Sciatic nerve (tissue), 2 donors: Measurements from ENCODE around the gene CALHM5. TPM values are rescaled to one million over a fixed set of nuclear protein-coding genes. Genes with fewer than 3 reads are reported as not detected.
"Not testable (repeated sequence)": the region's sequence is repeated elsewhere in the genome, so short reads cannot be mapped to it uniquely, and the experiment has no call there.

Source experiments
- ATAC-seq: fragments of 200-7000 bp; cut with Tn5 transposase; one replicate; pipeline ENCODE4 v1.9.1; 2020; ENCODE audit warnings: mild to moderate bottlenecking, moderate library complexity
- DNase-seq: peaks from one replicate; pipeline ENCODE4 v3.0.0-alpha.2; 2020; ENCODE audit warnings: low spot score
- intact Hi-C: fragments of 100-400 bp; cut with DNase I; formaldehyde crosslinking; loops from one replicate; pipeline ENCODE4 v1.14.2; 2022
- total RNA-seq: library from RNA; stranded (reverse); fragmentation: NEBNext Ultra II Directional; extraction: Animal tissue kit (Norgen Biotek cat#: 25700); gene quantifications from one replicate; pipeline ENCODE4 v1.2.1, GENCODE V29; 2021
- donor health status: DM: no; HTN: no; CAD: no.
- donor health status: DM: no; HTN: no; CAD: no.

The CALHM5 gene
- total RNA-seq, result 5.3 TPM

GRCh38 chr6:116511424-116512110, at the start of gene CALHM5:
TSS of gene CALHM5 (plus strand) at chr6:116511639. CDS start at chr6:116511697, 58 bp downstream.
- intact Hi-C loops, result no loop called here
- DNase-seq (peak; percentile 62), ATAC-seq (peak; percentile 96)

GRCh38 chr6:116461932-116462885, 49.2 kb upstream of the CALHM5 start:
- intact Hi-C loops, result no loop called here
- peak; percentile 65 for DNase-seq
- ATAC-seq, result peak; percentile 82

- ATAC-seq (no peak), DNase-seq (no peak)
- intact Hi-C loops, result no loop called here
Measured at GRCh38 chr6:116463301-116463700, 48.1 kb upstream of the CALHM5 start.

GRCh38 chr6:116465246-116465645, 46.2 kb upstream of the CALHM5 start:
- intact Hi-C loops, result no loop called here
- peak; percentile 35 for ATAC-seq
- no peak for DNase-seq

GRCh38 chr6:116467096-116467495, 44.3 kb upstream of the CALHM5 start:
- intact Hi-C loops, result no loop called here
- DNase-seq (no peak), ATAC-seq (no peak)

GRCh38 chr6:116467514-116467913, 43.9 kb upstream of the CALHM5 start:
- ATAC-seq (no peak), DNase-seq (no peak)
- intact Hi-C loops, result no loop called here

- DNase-seq (no peak), ATAC-seq (no peak)
- intact Hi-C loops, result no loop called here
Measured at GRCh38 chr6:116468293-116468692, 43.1 kb upstream of the CALHM5 start.

GRCh38 chr6:116471531-116471930, 39.9 kb upstream of the CALHM5 start:
- DNase-seq, result no peak

GRCh38 chr6:116472706-116473105, 38.7 kb upstream of the CALHM5 start:
- DNase-seq, result no peak
- ATAC-seq, result no peak
- intact Hi-C loops, result no loop called here

More at GRCh38 chr6:116471531-116471930, 39.9 kb upstream of the CALHM5 start:
- intact Hi-C loops, result no loop called here
- ATAC-seq, result no peak

GRCh38 chr6:116475141-116475540, 36.3 kb upstream of the CALHM5 start:
- DNase-seq (no peak), ATAC-seq (no peak)
- intact Hi-C loops, result no loop called here

- intact Hi-C loops, result no loop called here
- DNase-seq (no peak), ATAC-seq (peak; percentile 62)
Measured at GRCh38 chr6:116476002-116476678, 35.3 kb upstream of the CALHM5 start.

- intact Hi-C loops, result no loop called here
- no peak for ATAC-seq
- no peak for DNase-seq
Measured at GRCh38 chr6:116482780-116483179, 28.7 kb upstream of the CALHM5 start.

- ATAC-seq, result no peak
- DNase-seq, result no peak
Measured at GRCh38 chr6:116483616-116484015, 27.8 kb upstream of the CALHM5 start.

GRCh38 chr6:116485559-116486184, 25.8 kb upstream of the CALHM5 start:
- intact Hi-C loops, result no loop called here
- no peak for ATAC-seq
- no peak for DNase-seq

More at GRCh38 chr6:116483616-116484015, 27.8 kb upstream of the CALHM5 start:
- intact Hi-C loops, result no loop called here

- DNase-seq (no peak), ATAC-seq (no peak)
- intact Hi-C loops, result no loop called here
Measured at GRCh38 chr6:116491610-116492330, 19.7 kb upstream of the CALHM5 start.

- DNase-seq, result no peak
- intact Hi-C loops, result no loop called here
- no peak for ATAC-seq
Measured at GRCh38 chr6:116492331-116493067, 18.9 kb upstream of the CALHM5 start.

GRCh38 chr6:116495161-116495560, 16.3 kb upstream of the CALHM5 start:
- DNase-seq, intact Hi-C loops, ATAC-seq: not testable (repeated sequence)
